Measurements from ENCODE around the gene EHBP1. TPM values are rescaled to one million over a fixed set of nuclear protein-coding genes. Genes with fewer than 3 reads are reported as not detected.
"Not testable (repeated sequence)": the region's sequence is repeated elsewhere in the genome, so short reads cannot be mapped to it uniquely, and the experiment has no call there.

EHBP1 gene
- total RNA-seq, 4 donors from 2014 or later: 42.9 to 116 (median 58.3) TPM

DNA sequence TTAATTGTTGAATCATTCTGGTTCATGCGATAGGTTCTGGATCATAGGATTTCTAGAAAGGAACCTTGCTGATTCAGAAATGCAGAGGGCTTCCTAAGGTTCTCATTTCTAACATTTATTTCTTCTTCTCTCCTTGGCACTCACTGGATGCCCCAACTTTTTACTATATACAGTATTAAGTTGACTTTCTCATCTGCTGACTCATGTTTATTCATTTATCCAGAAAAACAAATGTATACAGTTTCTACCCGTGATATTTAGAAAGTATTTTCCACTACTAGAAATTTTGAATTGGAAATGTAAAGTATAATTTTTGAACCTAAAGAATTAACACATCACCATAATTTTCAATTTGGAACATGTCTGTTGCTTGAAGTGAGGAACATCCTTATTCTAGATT is 312.9 kb downstream of the EHBP1 start:
- no peak overlapping the region for H3K27ac ChIP-seq
- WGBS: 95% methylated on average over 2 of the region's 2 CpGs
- DNase-seq (ENCODE audit: low spot score in 2 of 2): no peak

DNA sequence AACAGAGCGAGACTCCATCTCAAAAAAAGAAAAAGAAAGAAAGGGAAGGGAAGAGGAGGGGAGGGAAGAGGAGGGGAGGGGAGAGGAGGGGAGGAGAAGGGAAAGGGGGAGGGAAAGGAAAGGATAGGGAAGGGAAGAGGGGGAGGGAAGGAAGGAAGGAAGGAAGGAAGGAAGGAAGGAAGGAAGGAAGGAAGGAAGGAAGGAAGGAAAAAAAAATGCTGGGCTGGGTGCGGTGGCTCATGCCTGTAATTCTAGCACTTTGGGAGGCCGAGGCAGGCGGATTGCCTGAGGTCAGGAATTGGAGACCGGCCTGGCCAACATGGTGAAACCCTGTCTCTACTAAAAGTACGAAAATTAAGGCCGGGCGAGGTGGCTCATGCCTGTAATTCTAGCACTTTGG is 314.2 kb downstream of the EHBP1 start:
- H3K27me3 ChIP-seq; H3K27ac ChIP-seq; DNase-seq (ENCODE audit: low spot score in 2 of 2); H3K4me1 ChIP-seq; H3K9me3 ChIP-seq; H3K4me3 ChIP-seq: not testable (repeated sequence)
- H3K36me3 ChIP-seq: peaks cover 29% of the 10 kb centered on the region
- 96% methylated on average over 8 of the region's 8 CpGs for WGBS

More for the DNA sequence above, 312.9 kb downstream of the EHBP1 start:
- TF ChIP-seq EP300 (IDR thresholded peaks at IDR 0.05) (no peak), POLR2A (IDR thresholded peaks at IDR 0.05) (no peak), POLR2AphosphoS5 (IDR thresholded peaks at IDR 0.05) (no peak)
- Histone ChIP-seq H3K27me3 (no peaks in the 10 kb centered on the region), H3K4me1 (no peaks in the 10 kb centered on the region), H3K9me3 (no peaks in the 10 kb centered on the region), H3K36me3 (peaks cover 40% of the 10 kb centered on the region), H3K4me3 (no peak overlapping the region)

DNA sequence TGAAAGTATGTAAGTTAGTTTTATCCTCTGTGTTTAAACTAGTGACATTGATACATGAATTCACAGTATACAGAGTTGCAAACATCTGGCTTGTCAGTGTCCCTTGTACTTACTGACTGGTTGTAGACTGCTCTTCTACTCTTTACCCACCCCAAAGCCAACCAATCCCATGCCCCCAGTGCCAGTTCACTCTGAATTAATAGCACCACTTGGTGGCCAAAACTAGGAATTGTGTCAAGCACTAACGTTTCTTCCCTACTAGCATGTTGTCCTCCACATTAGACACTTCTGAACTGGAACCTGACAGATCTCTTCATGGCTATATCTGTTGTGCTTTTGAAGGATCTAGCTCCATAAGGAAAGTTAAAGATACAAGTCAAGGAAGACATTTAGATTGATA is 317.9 kb downstream of the EHBP1 start:
- TF ChIP-seq EP300 (IDR thresholded peaks at IDR 0.05): no peak
- TF ChIP-seq POLR2AphosphoS5 (IDR thresholded peaks at IDR 0.05): no peak
- TF ChIP-seq POLR2A (IDR thresholded peaks at IDR 0.05): no peak
- TF ChIP-seq, protein P1, sequence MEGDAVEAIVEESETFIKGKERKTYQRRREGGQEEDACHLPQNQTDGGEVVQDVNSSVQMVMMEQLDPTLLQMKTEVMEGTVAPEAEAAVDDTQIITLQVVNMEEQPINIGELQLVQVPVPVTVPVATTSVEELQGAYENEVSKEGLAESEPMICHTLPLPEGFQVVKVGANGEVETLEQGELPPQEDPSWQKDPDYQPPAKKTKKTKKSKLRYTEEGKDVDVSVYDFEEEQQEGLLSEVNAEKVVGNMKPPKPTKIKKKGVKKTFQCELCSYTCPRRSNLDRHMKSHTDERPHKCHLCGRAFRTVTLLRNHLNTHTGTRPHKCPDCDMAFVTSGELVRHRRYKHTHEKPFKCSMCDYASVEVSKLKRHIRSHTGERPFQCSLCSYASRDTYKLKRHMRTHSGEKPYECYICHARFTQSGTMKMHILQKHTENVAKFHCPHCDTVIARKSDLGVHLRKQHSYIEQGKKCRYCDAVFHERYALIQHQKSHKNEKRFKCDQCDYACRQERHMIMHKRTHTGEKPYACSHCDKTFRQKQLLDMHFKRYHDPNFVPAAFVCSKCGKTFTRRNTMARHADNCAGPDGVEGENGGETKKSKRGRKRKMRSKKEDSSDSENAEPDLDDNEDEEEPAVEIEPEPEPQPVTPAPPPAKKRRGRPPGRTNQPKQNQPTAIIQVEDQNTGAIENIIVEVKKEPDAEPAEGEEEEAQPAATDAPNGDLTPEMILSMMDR (IDR thresholded peaks at IDR 0.05): no peak
- H3K9me3 ChIP-seq: no peaks in the 10 kb centered on the region
- H3K36me3 ChIP-seq: peaks cover 16% of the 10 kb centered on the region
- 0% methylated on average over 1 of the region's 1 CpG for WGBS
- H3K27me3 ChIP-seq: no peaks in the 10 kb centered on the region
- no peak overlapping the region for H3K27ac ChIP-seq
- H3K4me3 ChIP-seq: no peak overlapping the region
- H3K4me1 ChIP-seq: no peaks in the 10 kb centered on the region
- DNase-seq (ENCODE audit: low spot score in 2 of 2): no peak

DNA sequence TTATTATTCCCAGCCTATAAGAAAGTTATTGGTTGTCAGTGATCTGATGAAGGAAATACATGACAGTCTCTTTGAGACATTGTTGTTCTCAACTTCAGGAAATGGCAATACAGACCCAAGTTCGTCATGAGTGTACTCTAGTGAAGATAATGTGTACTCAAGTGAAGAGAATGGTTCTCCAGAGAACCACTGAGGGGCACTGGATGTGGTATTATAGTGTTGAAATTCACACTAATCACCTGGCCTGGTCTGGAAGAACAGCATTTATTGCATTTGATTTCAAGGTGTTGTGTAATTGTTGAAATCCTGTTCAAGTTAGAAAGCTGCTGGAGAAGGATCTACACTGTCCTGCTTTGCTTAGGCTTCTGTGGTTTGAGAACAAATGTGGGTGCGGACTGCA is 321.7 kb downstream of the EHBP1 start:
- no peak overlapping the region for H3K4me3 ChIP-seq
- WGBS: 91% methylated on average over 2 of the region's 2 CpGs
- no peak for DNase-seq (ENCODE audit: low spot score in 2 of 2)
- H3K4me1 ChIP-seq: no peaks in the 10 kb centered on the region
- H3K9me3 ChIP-seq: no peaks in the 10 kb centered on the region
- no peak overlapping the region for H3K27ac ChIP-seq
- peaks cover 7% of the 10 kb centered on the region for H3K36me3 ChIP-seq
- TF ChIP-seq EP300 (IDR thresholded peaks at IDR 0.05) (no peak), POLR2AphosphoS5 (IDR thresholded peaks at IDR 0.05) (no peak), POLR2A (IDR thresholded peaks at IDR 0.05) (no peak)
- TF ChIP-seq, protein P1 (IDR thresholded peaks at IDR 0.05): no peak
- H3K27me3 ChIP-seq: no peaks in the 10 kb centered on the region

DNA sequence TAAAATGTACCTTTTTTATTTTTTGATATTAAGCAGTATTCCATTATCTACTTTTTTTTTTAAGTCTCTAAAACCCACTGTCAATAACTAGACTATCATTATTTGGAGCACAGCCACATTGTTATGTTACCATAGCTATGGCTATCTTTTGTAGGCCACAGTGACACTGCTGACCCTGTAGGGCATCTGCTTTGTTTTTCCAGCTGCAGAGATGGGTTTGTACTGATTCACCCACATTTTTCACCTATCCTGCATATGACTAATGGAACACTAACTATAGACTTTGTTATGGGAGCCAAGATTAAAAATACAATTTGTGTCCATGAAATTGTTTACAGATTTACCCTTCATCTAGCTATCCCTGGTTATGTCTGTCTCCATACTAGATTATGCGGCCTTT is 323.5 kb downstream of the EHBP1 start:
- no peaks in the 10 kb centered on the region for H3K27me3 ChIP-seq
- no peaks in the 10 kb centered on the region for H3K4me1 ChIP-seq
- H3K27ac ChIP-seq: no peak overlapping the region
- H3K4me3 ChIP-seq: no peak overlapping the region
- H3K36me3 ChIP-seq: peaks cover 5% of the 10 kb centered on the region
- 100% methylated on average over 1 of the region's 1 CpG for WGBS
- no peak for TF ChIP-seq POLR2A (IDR thresholded peaks at IDR 0.05)
- TF ChIP-seq, protein P1 (IDR thresholded peaks at IDR 0.05): no peak
- no peak for TF ChIP-seq POLR2AphosphoS5 (IDR thresholded peaks at IDR 0.05)
- DNase-seq (ENCODE audit: low spot score in 2 of 2): no peak
- no peaks in the 10 kb centered on the region for H3K9me3 ChIP-seq

DNA sequence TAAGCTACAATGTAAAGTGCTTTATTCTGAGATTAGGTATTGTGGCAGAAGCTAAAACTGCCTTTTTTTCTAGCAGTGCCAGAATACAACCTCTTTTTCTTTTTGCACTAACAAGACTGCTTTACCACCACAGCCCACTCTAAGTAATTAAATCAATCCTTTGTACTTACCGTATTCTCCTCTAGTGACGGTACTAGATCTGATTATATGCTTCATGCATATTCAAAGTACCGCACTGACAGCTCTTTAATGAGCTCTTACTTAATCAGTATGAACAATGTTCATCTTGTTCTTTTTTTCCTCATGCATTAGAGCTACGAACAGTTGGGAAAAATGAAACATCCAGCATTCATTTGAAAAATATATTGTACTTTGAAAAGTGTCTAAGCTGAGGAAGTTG is 329.0 kb downstream of the EHBP1 start:
- Histone ChIP-seq H3K36me3 (no peaks in the 10 kb centered on the region), H3K27ac (no peak overlapping the region), H3K27me3 (no peaks in the 10 kb centered on the region), H3K4me3 (no peak overlapping the region), H3K9me3 (no peaks in the 10 kb centered on the region), H3K4me1 (no peaks in the 10 kb centered on the region)
- TF ChIP-seq POLR2A (IDR thresholded peaks at IDR 0.05) (no peak), POLR2AphosphoS5 (IDR thresholded peaks at IDR 0.05) (no peak), EP300 (IDR thresholded peaks at IDR 0.05) (no peak)
- TF ChIP-seq, protein P1 (IDR thresholded peaks at IDR 0.05): no peak
- 74% methylated on average over 4 of the region's 4 CpGs for WGBS
- DNase-seq (ENCODE audit: low spot score in 2 of 2): no peak

Data from suprapubic skin (tissue), 4 donors.